GM19193 (cell line): ENCODE results near the gene HIVEP3.

ENCODE experiments used
- POLR2A ChIP-seq: IDR thresholded peaks from 4 replicates; pipeline ENCODE4 v1.6.1; 2011; ENCODE audit not compliant: insufficient read depth, insufficient read length; ENCODE audit errors: extremely low read depth

HIVEP3 gene

DNA sequence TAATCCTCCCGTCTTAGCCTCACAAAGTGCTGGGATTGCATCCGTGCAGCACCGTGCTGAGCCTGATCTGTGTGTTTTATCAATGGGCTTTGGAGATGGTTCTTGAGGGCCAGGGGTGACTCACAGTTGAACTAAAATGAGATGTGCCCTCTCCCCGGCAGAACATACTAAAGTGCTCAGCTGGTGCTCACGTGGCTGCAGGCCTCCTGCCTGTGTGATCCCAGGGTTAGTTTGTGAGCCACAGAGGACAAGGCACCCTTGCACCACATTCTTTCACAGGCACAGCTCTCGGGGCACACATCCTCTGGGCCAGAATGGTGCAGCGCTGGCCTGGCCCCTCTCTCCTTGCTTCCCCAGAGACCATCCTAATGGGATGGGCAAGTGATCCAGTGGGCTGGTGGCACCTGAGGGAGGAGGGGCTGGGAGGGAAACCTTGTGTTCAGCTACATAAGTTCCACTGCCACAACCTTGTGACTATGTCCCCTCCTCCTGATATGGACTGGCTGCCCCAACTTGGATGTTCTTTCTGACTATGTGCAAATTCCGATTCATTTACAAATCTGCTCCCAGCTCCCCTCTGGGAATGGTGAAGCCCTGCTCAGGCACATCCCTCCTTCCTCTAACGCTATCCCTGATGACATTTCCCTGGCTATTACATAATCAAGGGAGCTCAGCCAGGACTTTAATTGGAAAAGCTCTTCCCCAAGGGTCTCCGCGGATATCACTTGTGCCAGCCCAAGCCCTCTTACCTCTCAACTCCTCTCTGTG, 237.2 kb downstream of the HIVEP3 start:
- no peak for TF ChIP-seq POLR2A

DNA sequence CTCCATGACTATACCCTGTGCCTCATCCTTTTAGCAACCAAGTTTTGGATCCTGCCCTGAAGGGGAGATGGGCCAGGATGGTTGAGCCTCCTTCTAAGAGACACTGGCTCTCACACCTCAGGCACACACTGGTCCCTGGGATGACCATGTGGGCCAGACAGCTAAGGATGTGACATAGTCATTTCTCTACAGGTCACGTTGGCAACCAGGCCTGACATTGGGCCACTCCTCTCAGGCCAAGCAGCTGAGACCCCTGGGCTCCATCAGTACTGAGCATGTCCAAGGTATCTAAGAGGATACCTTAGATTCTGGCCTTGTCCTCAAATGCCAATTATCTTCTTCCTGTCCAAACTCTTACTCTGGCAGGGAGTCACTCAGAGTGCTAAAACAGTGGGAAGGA, 238.7 kb downstream of the HIVEP3 start:
- no peak for TF ChIP-seq POLR2A

DNA sequence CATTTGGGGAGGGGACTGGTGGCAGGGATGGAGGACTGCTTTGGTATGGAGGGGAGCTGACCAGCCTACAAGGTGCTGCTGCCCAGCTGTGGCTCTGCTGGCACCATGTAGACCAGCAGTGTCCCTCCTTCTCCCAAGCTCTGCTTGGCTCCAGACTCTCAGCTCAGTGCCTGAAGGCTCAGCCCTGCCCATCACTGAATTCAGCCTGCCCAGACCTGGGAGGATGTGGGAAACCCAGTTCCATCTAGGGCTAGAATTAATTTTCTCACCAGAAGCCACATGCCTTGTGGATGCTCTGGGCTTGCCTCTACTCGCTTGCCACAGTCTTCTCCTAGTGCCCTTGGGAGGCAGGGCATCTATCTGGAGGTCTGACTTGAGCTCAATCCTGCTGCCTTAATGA, 239.2 kb downstream of the HIVEP3 start:
- TF ChIP-seq POLR2A = no peak

DNA sequence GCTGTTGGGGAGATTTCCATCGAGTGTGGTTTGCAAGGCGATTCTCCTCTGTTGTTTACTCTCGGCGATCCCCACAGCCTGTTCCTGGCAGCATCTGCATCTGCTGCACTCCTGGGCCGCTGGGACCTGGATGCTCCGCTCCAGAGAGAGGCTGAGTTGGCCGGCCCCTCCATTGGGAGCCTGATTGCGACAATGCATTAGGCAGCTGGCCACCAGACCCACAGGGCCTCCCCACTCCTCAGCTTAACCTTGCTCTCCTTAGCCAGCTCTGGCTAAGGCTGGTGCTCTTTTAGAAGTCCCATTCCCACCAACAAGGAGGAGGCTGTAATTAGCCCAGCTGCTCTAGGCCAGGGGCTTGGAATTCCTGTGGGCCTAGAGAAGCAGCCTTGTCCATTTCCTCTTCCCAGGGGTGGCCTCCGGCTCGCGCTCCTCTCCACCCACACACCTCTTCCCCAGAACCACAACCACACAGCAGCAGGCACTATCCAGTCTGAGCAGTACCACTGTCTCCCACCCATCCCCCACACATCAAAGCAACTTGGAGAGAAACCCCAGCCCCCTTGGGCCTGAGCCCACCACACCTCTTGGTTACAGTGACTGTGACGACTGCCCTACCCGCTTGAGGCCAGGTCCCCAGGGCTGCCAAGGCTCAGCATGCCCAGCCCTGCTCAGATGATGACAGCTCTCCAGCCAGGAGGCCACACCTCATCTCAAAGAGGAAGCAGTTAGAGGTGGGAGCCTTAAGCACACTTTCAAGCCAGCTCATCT, 240.4 kb downstream of the HIVEP3 start:
- TF ChIP-seq POLR2A = no peak

DNA sequence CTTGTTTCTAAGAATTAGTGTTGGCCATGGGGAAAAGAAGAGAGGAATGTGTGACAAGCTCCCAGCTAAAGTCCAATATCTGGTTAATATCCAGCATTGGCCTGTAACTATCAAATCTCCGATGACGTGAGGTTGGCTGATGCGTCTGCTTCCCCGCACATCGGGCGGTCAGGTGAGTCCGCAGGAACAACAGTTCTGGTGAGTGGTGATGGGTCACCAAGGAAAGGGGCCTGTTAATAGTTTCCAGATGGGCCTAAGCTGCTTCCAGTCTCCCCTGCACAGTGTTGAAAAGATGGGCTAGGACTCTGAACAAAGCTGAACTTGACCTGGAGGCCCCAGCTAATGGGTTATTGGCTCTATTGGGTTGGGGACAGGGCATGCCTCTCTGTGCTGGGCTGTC, 241.1 kb downstream of the HIVEP3 start:
- no peak for TF ChIP-seq POLR2A

DNA sequence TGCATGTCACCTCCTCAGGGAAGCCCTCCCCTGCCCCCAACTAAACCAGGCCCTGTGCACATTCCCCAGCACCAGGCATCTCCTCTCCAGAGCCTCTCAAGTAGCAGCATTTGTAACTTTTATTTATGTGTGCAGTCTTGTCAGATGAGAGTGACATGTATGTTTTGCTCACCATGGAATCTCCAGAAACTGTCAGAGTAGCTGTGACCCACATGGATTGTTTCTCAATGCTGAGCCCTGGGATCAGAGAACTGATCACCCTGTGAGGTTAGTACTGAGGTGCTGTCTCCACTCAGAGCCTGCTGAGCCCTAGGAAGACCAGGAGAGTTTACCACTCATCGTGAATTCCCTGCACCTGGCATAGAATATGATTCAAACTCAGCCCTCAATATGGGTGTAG, 243.3 kb downstream of the HIVEP3 start:
- no peak for TF ChIP-seq POLR2A

DNA sequence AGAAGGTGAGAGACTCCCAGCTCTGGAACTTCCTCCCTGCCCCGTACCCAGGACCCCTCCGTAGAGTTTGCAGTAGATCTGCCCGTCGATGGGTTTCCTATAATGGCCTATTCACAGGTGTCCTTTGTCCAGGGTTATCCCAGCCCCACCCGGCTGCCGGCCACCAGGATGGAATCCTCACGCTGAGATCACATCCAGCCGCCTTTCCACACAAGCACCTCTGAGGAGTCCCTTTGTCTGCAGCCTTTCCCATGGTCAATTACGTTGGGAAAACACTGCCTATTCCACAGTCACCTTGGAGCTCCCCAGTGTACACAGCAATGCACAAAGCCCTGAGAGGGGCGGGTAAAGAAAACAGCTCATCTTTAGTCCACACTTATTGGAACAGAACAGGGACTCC, 244.2 kb downstream of the HIVEP3 start:
- no peak for TF ChIP-seq POLR2A

DNA sequence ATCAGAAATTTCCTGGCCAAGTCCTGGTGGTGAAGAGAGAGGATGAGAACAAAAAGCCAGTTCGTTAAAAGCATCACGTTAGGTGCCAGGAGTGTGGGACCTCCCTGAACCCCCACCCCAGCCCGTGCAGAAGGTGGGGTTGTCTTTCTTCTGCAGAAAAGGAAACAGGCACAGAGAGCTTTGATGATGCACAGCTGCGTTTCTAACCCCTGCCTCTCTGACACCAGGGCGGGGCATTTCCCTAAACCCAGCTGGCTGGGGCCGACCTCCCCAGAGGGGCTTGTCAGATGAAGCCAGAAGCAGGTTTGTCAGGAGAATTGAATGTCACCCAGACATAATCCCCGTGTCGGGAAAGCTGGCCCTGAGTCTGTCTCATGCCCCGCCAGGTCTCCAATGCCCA, 244.9 kb downstream of the HIVEP3 start:
- TF ChIP-seq POLR2A = peak; percentile 17

DNA sequence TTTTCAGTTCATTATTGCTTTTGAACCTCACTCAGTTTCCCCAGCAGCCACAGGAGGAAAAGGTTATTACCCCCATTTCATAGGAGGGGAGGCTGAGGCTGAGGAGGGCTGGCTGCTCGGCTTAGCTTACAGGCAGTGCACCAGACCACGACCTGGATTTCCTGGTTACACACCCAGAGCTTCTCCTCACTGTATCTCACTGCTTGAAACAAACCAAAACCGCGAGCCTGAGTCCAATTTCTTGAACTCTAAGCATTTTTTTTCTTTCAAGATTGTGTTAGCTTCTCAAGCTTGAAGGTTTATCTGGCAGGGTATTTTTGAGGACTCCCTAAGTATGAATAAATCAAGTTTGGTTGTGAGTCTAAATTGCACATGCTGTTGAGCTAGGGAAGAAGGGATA, 245.3 kb downstream of the HIVEP3 start:
- TF ChIP-seq POLR2A = no peak

DNA sequence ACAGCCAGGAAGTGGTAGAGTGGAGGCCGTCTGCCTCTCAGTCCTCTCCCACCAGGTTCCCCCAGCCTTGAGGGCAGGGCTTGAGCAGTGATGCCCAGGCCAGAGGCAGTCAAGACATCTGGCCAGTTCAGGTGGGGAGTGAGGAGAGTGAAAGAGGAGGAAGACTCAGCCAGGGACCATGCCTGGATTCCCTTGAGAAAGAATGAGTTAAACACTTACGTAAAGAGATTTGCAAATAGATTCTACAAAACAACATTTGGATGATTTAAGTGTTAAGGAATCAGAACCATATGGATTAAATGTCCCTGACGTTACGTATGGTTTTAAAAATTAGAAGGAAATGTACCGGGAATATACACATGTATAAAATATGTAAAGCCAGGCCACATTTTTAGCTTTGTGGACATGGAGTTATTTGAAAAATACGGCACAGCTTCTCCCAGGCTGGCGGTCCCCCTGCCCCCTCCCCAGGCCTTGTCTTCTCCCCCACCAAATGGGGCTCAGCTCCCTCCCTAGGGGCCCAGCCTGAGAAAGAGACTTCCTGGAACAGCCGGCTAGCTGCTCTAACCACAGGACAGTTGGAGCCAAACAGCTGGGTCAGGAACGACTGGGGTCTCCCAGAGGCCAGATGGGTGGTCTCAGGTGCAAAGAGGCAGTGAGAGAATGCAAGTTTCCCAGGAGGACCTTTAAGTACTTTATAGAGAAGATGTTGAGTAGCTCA, 245.9 kb downstream of the HIVEP3 start:
- TF ChIP-seq POLR2A = no peak

DNA sequence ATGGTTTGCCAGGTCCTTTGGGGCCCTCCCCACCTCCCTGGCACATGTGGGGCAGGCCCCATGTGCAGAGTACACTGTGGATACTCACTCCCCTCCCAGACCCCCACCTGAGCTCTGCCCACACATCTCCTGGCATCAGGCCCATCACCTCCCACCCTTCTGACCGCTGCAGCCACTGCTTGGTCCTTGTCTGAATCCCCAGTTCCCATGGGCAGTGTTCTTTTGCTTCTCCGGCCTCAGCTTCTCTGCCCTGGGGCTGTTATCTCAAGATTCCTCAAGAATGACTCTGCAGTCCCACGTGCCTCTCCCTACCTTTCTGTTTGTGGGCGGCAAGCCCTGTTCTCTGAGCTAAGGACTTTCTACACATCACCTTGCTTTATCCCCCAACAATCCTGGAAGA, 246.5 kb downstream of the HIVEP3 start:
- TF ChIP-seq POLR2A = no peak

DNA sequence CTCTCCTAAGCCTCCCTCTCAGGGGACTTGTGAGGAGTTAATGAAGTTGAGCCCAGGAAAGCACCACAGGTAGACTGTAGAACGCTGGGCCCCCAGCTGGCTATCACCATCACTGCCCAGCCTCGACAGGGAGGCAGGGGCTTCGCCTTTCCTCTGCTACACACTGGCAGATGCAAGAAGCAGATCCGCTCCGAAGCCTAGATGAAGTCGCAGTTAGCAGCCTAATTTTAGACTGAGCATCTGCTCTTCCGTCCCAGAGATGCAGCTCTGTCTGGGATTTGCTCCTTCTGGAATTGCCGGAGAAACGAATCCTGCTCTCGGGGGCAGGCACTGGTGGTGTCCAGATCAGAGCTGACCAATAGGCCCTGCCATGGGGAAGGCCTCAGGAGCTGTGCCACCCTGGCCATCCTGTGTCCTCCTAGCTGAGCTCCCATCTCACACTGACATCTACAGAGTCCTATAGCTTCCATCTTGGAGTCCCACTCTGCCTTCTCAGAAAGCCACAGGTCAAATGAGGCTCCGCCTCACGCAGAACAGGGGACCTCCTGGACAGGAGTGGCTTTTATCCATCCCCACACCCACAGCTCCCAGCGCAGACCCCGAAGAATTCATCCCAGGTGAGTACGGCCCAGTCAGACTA, 247.5 kb downstream of the HIVEP3 start:
- no peak for TF ChIP-seq POLR2A

DNA sequence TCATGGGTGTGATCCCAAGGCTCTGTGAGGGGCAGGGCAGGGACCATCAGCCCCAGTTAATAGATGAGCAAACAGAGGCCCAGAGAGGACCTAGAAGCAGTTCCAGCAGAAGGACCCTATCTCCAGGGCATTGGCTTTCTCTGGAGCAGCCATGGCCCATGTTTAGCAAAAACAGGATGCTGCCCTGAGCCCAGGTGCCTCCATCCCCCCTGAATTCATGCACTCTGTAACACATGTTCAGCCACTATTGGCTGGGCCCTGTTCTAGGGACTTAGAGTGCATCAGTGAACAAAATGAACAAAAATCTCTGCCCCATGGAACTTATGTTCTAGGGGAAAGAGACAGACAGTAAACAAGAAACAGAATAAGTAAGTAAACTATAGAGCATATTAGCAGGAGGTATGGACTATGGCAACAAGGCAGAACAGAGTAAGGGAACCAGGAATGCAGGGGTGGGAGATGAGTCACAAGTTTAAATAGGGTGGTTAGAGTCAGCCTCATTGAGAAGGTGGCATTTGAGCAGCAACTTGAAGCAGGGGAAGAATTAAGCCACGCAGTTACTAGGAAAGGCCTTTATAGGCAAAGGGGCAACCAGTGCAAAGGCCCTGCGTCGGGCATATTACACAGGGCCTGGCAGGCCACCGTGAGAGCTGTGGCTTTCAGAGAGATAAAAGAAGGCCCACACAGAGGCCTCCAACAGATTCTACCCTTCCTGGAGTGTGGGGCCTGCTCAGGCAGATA, 248.3 kb downstream of the HIVEP3 start:
- TF ChIP-seq POLR2A = no peak

DNA sequence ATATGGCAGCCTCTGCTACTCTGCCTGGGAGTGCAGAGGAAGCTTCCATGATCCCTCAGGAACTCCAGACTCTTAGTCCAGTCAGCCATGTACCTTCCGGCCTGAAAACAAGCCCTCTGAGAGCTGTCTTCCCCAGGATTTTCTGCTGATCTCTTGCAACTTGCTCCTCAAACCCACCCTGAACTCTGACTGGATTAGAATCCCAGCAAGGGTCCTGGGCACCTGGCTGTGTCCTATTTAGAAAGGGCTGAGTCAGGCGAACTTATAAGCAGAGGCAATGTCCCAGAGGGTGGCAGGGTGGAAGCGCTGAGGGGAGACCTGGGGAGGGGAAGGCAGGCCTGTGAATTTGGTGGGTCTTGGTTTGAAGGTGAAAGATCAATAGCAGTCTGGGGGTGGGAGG, 249.8 kb downstream of the HIVEP3 start:
- TF ChIP-seq POLR2A = no peak

DNA sequence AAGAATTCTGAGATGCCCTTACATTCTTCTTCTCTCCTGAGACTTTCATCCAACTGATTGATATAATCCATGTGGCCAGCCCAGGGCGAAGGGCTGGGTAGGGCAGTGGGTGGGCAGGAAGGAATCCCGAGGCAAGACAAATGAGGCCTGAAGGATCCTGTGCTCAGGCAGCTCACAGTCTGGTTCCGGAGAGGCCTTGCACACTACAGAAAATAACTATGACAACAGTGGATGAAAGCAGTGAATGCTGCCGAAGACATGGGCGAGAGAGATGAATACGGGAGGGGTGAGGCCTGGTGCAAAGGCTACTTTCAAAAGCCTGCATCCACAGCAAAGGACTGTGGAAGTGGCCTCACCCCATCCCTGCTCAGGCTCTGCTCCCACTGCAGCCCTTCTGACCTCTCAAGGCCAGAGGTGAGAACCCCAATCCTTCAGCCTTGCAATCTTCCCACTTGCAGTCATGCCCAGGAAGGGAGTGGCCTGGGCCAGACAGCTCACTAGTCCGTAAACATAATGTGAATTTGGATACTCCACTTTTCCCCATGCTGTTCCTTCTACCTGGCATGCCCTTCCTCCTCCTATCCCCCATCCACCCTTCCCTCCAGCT, 250.6 kb downstream of the HIVEP3 start:
- TF ChIP-seq POLR2A = no peak
